ENCODE measurements around the gene MMAA.

MMAA gene

DNA sequence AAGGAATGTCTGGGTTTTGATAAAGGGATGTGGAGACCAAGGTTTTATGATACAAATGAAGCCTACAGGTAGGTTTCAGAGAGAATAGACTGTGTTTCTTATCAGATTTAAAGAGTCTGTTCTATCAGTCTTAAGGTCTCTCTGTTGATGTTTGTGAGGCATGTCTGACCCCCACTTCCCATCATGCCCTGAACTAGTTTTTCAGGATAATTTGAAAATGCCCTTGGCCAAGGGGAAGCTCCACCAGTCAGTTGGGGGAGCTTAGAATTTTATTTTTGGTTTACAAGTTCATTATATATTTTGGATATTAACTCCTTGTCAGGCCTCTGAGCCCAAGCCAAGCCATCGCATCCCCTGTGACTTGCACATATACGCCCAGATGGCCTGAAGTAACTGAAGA is 79.3 kb downstream of the MMAA start:
- Histone ChIP-seq H3F3A (ENCODE audit: low read depth) (no peaks in the 10 kb centered on the region), H3K9me3 (ENCODE audit: insufficient read depth, low read depth, low read length) (no peaks in the 10 kb centered on the region), H3K79me2 (ENCODE audit: insufficient read depth, low read length) (no peaks in the 10 kb centered on the region), H3K9me2 (replicated peaks; ENCODE audit: low read depth, low read length) (no peaks in the 10 kb centered on the region), H3K9ac (ENCODE audit: low read depth, low read length, poor library complexity, severe bottlenecking) (no peak overlapping the region), H3K4me1 (ENCODE audit: insufficient read depth, low read length, poor library complexity, severe bottlenecking) (no peaks in the 10 kb centered on the region), H3K4me2 (ENCODE audit: low read depth, low read length, poor library complexity, severe bottlenecking) (no peak overlapping the region), H3K36me3 (ENCODE audit: insufficient read depth, low read length) (no peaks in the 10 kb centered on the region), H3K4me3 (ENCODE audit: low read length, poor library complexity, severe bottlenecking) (no peak overlapping the region), H2AFZ (ENCODE audit: low read length) (no peak overlapping the region), H4K20me1 (ENCODE audit: insufficient read depth, low read length, poor library complexity, severe bottlenecking) (no peaks in the 10 kb centered on the region), H3K27me3 (ENCODE audit: insufficient read depth, low read length, poor library complexity, severe bottlenecking) (no peaks in the 10 kb centered on the region)
- TF ChIP-seq, protein P1, sequence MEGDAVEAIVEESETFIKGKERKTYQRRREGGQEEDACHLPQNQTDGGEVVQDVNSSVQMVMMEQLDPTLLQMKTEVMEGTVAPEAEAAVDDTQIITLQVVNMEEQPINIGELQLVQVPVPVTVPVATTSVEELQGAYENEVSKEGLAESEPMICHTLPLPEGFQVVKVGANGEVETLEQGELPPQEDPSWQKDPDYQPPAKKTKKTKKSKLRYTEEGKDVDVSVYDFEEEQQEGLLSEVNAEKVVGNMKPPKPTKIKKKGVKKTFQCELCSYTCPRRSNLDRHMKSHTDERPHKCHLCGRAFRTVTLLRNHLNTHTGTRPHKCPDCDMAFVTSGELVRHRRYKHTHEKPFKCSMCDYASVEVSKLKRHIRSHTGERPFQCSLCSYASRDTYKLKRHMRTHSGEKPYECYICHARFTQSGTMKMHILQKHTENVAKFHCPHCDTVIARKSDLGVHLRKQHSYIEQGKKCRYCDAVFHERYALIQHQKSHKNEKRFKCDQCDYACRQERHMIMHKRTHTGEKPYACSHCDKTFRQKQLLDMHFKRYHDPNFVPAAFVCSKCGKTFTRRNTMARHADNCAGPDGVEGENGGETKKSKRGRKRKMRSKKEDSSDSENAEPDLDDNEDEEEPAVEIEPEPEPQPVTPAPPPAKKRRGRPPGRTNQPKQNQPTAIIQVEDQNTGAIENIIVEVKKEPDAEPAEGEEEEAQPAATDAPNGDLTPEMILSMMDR (conservative IDR thresholded peaks at IDR 0.05; ENCODE audit: low read length) = no peak
- TF ChIP-seq EZH2phosphoT487 (IDR thresholded peaks at IDR 0.05; ENCODE audit: borderline replicate concordance) = no peak

DNA sequence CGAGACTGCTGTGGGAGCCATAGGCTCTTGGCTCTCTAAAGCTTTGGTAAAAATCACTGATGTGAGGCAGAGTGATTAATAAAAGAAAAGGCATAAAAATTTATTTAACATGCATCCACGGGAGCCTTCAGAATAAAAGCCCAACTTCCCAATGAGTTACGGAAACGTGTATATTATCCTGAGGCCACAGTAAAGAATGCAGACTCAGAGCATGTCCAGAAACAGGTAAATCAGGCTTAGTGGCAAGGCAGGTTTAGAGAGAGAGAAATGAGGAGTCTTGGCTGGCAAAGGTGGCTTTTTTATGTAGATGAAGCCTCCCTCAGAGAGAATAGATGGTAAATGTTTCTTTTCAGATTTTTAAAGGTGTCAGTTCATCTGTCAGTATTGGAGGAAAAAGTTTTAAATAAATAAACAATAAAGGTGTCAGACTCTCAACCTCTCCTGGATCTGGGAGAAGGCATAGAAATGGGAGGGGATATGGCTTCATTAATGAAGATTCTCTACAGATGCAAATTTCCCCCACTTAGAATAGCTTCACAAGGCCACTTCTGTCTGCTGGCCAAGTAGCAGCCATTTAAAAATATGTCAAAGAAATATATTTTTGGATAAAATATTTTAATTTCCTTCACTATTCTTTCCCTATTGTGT is 84.8 kb downstream of the MMAA start:
- Histone ChIP-seq H3K36me3 (ENCODE audit: insufficient read depth, low read length) (no peaks in the 10 kb centered on the region), H3K9ac (ENCODE audit: low read depth, low read length, poor library complexity, severe bottlenecking) (no peak overlapping the region), H3K9me3 (ENCODE audit: insufficient read depth, low read depth, low read length) (no peaks in the 10 kb centered on the region), H3K9me2 (replicated peaks; ENCODE audit: low read depth, low read length) (no peaks in the 10 kb centered on the region), H3K4me3 (ENCODE audit: low read length, poor library complexity, severe bottlenecking) (no peak overlapping the region), H3K27me3 (ENCODE audit: insufficient read depth, low read length, poor library complexity, severe bottlenecking) (no peaks in the 10 kb centered on the region), H3K4me2 (ENCODE audit: low read depth, low read length, poor library complexity, severe bottlenecking) (no peak overlapping the region), H3K79me2 (ENCODE audit: insufficient read depth, low read length) (no peaks in the 10 kb centered on the region), H2AFZ (ENCODE audit: low read length) (no peak overlapping the region), H4K20me1 (ENCODE audit: insufficient read depth, low read length, poor library complexity, severe bottlenecking) (no peaks in the 10 kb centered on the region), H3F3A (ENCODE audit: low read depth) (no peaks in the 10 kb centered on the region), H3K4me1 (ENCODE audit: insufficient read depth, low read length, poor library complexity, severe bottlenecking) (no peaks in the 10 kb centered on the region)
- TF ChIP-seq, protein P1 (conservative IDR thresholded peaks at IDR 0.05; ENCODE audit: low read length) = no peak
- no peak for TF ChIP-seq EZH2phosphoT487 (IDR thresholded peaks at IDR 0.05; ENCODE audit: borderline replicate concordance)

DNA sequence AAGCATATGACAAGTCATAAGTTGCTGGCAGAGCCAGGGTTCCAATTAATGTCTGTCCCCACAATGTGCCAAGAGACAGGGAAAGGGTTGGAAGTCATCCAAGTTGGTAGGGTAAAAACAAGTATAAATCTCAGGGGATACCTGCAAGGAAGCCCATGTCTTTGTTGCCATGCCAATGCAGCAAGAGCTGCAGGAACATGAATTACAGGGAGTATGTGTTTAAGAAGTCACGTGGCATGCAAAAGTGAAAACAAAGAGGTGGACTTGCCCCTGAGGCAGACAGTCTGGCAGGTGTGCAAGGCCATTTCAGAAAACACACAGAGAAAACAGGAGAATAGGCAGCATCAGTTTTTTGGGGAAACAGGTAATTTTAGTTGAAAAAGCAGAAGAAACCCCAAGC is 90.2 kb downstream of the MMAA start:
- Histone ChIP-seq H3K4me3 (ENCODE audit: low read length, poor library complexity, severe bottlenecking) (no peak overlapping the region), H3K79me2 (ENCODE audit: insufficient read depth, low read length) (no peaks in the 10 kb centered on the region), H3F3A (ENCODE audit: low read depth) (no peaks in the 10 kb centered on the region), H4K20me1 (ENCODE audit: insufficient read depth, low read length, poor library complexity, severe bottlenecking) (no peaks in the 10 kb centered on the region), H3K36me3 (ENCODE audit: insufficient read depth, low read length) (no peaks in the 10 kb centered on the region), H3K27me3 (ENCODE audit: insufficient read depth, low read length, poor library complexity, severe bottlenecking) (no peaks in the 10 kb centered on the region), H3K9me2 (replicated peaks; ENCODE audit: low read depth, low read length) (no peaks in the 10 kb centered on the region), H2AFZ (ENCODE audit: low read length) (no peak overlapping the region), H3K4me1 (ENCODE audit: insufficient read depth, low read length, poor library complexity, severe bottlenecking) (no peaks in the 10 kb centered on the region), H3K9me3 (ENCODE audit: insufficient read depth, low read depth, low read length) (peaks cover 8% of the 10 kb centered on the region; the same call in 1 of the 2 replicates), H3K4me2 (ENCODE audit: low read depth, low read length, poor library complexity, severe bottlenecking) (no peak overlapping the region), H3K9ac (ENCODE audit: low read depth, low read length, poor library complexity, severe bottlenecking) (no peak overlapping the region)
- TF ChIP-seq EZH2phosphoT487 (IDR thresholded peaks at IDR 0.05; ENCODE audit: borderline replicate concordance) = no peak
- TF ChIP-seq, protein P1 (conservative IDR thresholded peaks at IDR 0.05; ENCODE audit: low read length) = no peak

Data from Loucy (cell line).